H1 (cell line): ENCODE data around the gene LCA5L. TPM values are rescaled to one million over a fixed set of nuclear protein-coding genes. Genes with fewer than 3 reads are reported as not detected.
A peak's percentile ranks its signal among the peaks of the same experiment; 100 is the strongest.

Experiments
- CTCF ChIA-PET: fragments of 300-600 bp; sonication (Branson Sonifier 250); formaldehyde crosslinking; loops from one replicate; lab custom pipeline; 2021; ENCODE audit not compliant: partially characterized antibody; lab: Charles Lee
- POLR2A ChIA-PET: fragments of 300-600 bp; sonication (Branson Sonifier 250); formaldehyde crosslinking; loops from one replicate; lab custom pipeline; 2021; ENCODE audit warnings: inconsistent platforms; ENCODE audit not compliant: partially characterized antibody; lab: Charles Lee
- DNase-seq, 2 experiments: peaks; one replicate each; pipeline versions ENCODE4 v3.0.0 to v3.0.0-alpha.2; 2010 to 2022; ENCODE audit warnings: low spot score in 2 of 2, low read depth in 1 of 2, mixed read lengths in 1 of 2
- FAIRE-seq: peaks from 2 replicates; lab custom pipeline; 2011; peaks lifted over from hg19 to GRCh38; lab: Jason Lieb, UNC
- H2AFZ ChIP-seq: 2 replicates; pipeline ENCODE4 v1.8.1; 2012; ENCODE audit warnings: low read length, inconsistent platforms
- H2AK5ac ChIP-seq: 2 replicates; pipeline ENCODE4 v1.6.1; 2013; ENCODE audit warnings: low read depth, low read length
- H2BK120ac ChIP-seq: replicated peaks from 2 replicates; pipeline ENCODE3; 2013; ENCODE audit warnings: low read depth, low read length, inconsistent platforms
- H2BK12ac ChIP-seq: 2 replicates; pipeline ENCODE4 v1.6.1; 2013; ENCODE audit warnings: low read depth, low read length
- H2BK15ac ChIP-seq: 2 replicates; pipeline ENCODE4 v1.6.1; 2013; ENCODE audit warnings: low read length
- H2BK20ac ChIP-seq: 2 replicates; pipeline ENCODE4 v1.6.1; 2013; ENCODE audit warnings: low read length
- H2BK5ac ChIP-seq: 2 replicates; pipeline ENCODE4 v1.6.1; 2013; ENCODE audit warnings: low read depth, low read length
- H3K14ac ChIP-seq: 2 replicates; pipeline ENCODE4 v1.6.1; 2013; ENCODE audit warnings: inconsistent platforms; ENCODE audit not compliant: insufficient read length
- H3K18ac ChIP-seq: 2 replicates; pipeline ENCODE4 v1.6.1; 2013; ENCODE audit warnings: low read length; ENCODE audit errors: extremely low read depth
- H3K23ac ChIP-seq: 2 replicates; pipeline ENCODE4 v1.6.1; 2013; ENCODE audit warnings: inconsistent platforms; ENCODE audit not compliant: insufficient read length
- H3K23me2 ChIP-seq: 2 replicates; pipeline ENCODE4 v1.6.1; 2013; ENCODE audit warnings: low read depth, low read length
- H3K27ac ChIP-seq: 2 replicates; pipeline ENCODE4 v1.6.1; 2011; ENCODE audit warnings: low read depth, low read length, inconsistent platforms
- H3K27me3 ChIP-seq, 4 experiments: replicated peaks in 1 of 4; 1 replicate in 1 of 4; 2 replicates in 3 of 4; pipeline versions ENCODE4 v1.6.1 to v1.8.1; 2011 to 2013; ENCODE audit warnings: low read length in 3 of 4, mild to moderate bottlenecking in 3 of 4, inconsistent platforms in 2 of 4, mixed read lengths in 2 of 4, moderate library complexity in 1 of 4; ENCODE audit not compliant: control insufficient read depth in 3 of 4, insufficient read depth in 3 of 4; ENCODE audit errors: extremely low read depth in 1 of 4
- H3K36me3 ChIP-seq, 4 experiments: 2 replicates each; pipeline versions ENCODE4 v1.6.1 to v1.8.1; 2011 to 2013; ENCODE audit warnings: mild to moderate bottlenecking in 4 of 4, low read length in 3 of 4, moderate library complexity in 2 of 4, control low read depth in 1 of 4, inconsistent platforms in 1 of 4; ENCODE audit not compliant: insufficient read depth in 4 of 4, control insufficient read depth in 2 of 4
- H3K4ac ChIP-seq: replicated peaks from 2 replicates; pipeline ENCODE3; 2013; ENCODE audit warnings: low read length, low read depth, mixed read lengths, inconsistent platforms; ENCODE audit not compliant: insufficient read length
- H3K4me1 ChIP-seq, 4 experiments: replicated peaks in 1 of 4; 1 replicate in 1 of 4; 2 replicates in 3 of 4; pipeline versions ENCODE4 v1.6.1 to v1.8.1; 2011 to 2013; ENCODE audit warnings: low read length in 3 of 4, inconsistent platforms in 2 of 4, mixed read lengths in 1 of 4; ENCODE audit not compliant: insufficient read depth in 4 of 4, control insufficient read depth in 3 of 4
- H3K4me2 ChIP-seq, 2 experiments: 2 replicates each; pipeline versions ENCODE4 v1.6.1 to v1.8.1; 2011 to 2013; ENCODE audit warnings: low read depth in 2 of 2, low read length in 2 of 2, control low read depth in 1 of 2, inconsistent platforms in 1 of 2, mild to moderate bottlenecking in 1 of 2; ENCODE audit not compliant: insufficient read depth in 1 of 2
- H3K4me3 ChIP-seq, 4 experiments: fragments of 200-600, 300-600 bp in 1 of 4; sonication (generic), shearing (Covaris generic), sonication (Bioruptor Twin) in 1 of 4; 2 replicates each; pipeline versions ENCODE4 v1.5.1 to v1.8.1; 2011 to 2016; ENCODE audit warnings: low read length in 4 of 4, low read depth in 3 of 4, control low read depth in 2 of 4, inconsistent platforms in 2 of 4, mild to moderate bottlenecking in 2 of 4, mixed read lengths in 1 of 4, moderate library complexity in 1 of 4; ENCODE audit not compliant: insufficient read depth in 2 of 4; ENCODE audit errors: extremely low read depth in 1 of 4
- H3K56ac ChIP-seq: replicated peaks from 2 replicates; pipeline ENCODE3; 2013; ENCODE audit warnings: low read depth, mild to moderate bottlenecking, mixed read lengths, low read length, inconsistent platforms; ENCODE audit not compliant: insufficient read length
- H3K79me1 ChIP-seq: 2 replicates; pipeline ENCODE4 v1.6.1; 2013; ENCODE audit warnings: low read depth, low read length, control low read depth
- H3K79me2 ChIP-seq, 2 experiments: 2 replicates each; pipeline versions ENCODE4 v1.6.1 to v1.8.1; 2012 to 2013; ENCODE audit warnings: low read length in 2 of 2, mild to moderate bottlenecking in 2 of 2, inconsistent platforms in 1 of 2; ENCODE audit not compliant: insufficient read depth in 2 of 2, control insufficient read depth in 1 of 2
- H3K9ac ChIP-seq, 4 experiments: replicated peaks in 1 of 4; 1 replicate in 1 of 4; 2 replicates in 3 of 4; pipeline versions ENCODE4 v1.6.1 to v1.8.1; 2011 to 2013; ENCODE audit warnings: low read depth in 3 of 4, low read length in 3 of 4, control low read depth in 2 of 4, mild to moderate bottlenecking in 2 of 4, moderate library complexity in 2 of 4, inconsistent platforms in 1 of 4; ENCODE audit errors: extremely low read depth in 1 of 4
- H3K9me3 ChIP-seq, 2 experiments: 2 replicates each; pipeline versions ENCODE4 v1.6.1 to v1.8.1; 2012 to 2013; ENCODE audit warnings: mild to moderate bottlenecking in 2 of 2, moderate library complexity in 2 of 2, control low read depth in 1 of 2, inconsistent platforms in 1 of 2, low read depth in 1 of 2, low read length in 1 of 2, mixed read lengths in 1 of 2; ENCODE audit not compliant: insufficient read depth in 2 of 2
- H4K20me1 ChIP-seq, 2 experiments: replicated peaks in 1 of 2; 2 replicates each; pipeline versions ENCODE3 to v1.8.1; 2011 to 2013; ENCODE audit warnings: inconsistent platforms in 2 of 2, low read length in 2 of 2, mild to moderate bottlenecking in 1 of 2; ENCODE audit not compliant: insufficient read depth in 2 of 2, control insufficient read depth in 1 of 2
- H4K5ac ChIP-seq: 2 replicates; pipeline ENCODE4 v1.6.1; 2013; ENCODE audit warnings: low read length, low read depth, mixed read lengths, inconsistent platforms; ENCODE audit not compliant: insufficient read length
- H4K8ac ChIP-seq: 2 replicates; pipeline ENCODE4 v1.8.0; 2013; ENCODE audit warnings: mild to moderate bottlenecking, moderate library complexity, low read length, inconsistent platforms; ENCODE audit not compliant: insufficient read depth; ENCODE audit errors: extremely low read depth
- H4K91ac ChIP-seq: replicated peaks from 2 replicates; pipeline ENCODE3; 2013; ENCODE audit warnings: low read length, mixed read lengths, inconsistent platforms; ENCODE audit not compliant: insufficient read length
- USF2 ChIP-seq: IDR thresholded peaks from 2 replicates; pipeline ENCODE4 v1.6.1; 2011; ENCODE audit warnings: low read length, improper control_type of control experiment
- WGBS, 2 experiments: shearing (Covaris generic) in 1 of 2; methylation state at CpG; one replicate each; pipeline versions ENCODE4 v1.1.6 to v1.1.7; 2013 to 2015; ENCODE audit warnings: low lambda C conversion rate in 2 of 2, mixed read lengths in 2 of 2, inconsistent platforms in 1 of 2, low coverage in 1 of 2, missing lambda C conversion rate in 1 of 2; ENCODE audit not compliant: insufficient replicate concordance in 2 of 2, insufficient coverage in 1 of 2, insufficient read length in 1 of 2; ENCODE audit errors: extremely low coverage in 1 of 2, missing lambda C conversion rate in 1 of 2; 5-methylcytosine and 5-hydroxymethylcytosine counted together
- polyA plus RNA-seq, 7 experiments: library from polyadenylated mRNA; depleted of rRNA in 3 of 7; stranded (reverse) in 5 of 7; unstranded in 2 of 7; fragments of >200 nt in 5 of 7; fragments of 200-250 nt in 2 of 7; gene quantifications; 1 replicate in 5 of 7; 2 replicates in 1 of 7; 4 replicates in 1 of 7; pipeline versions ENCODE4 v1.2.1 to v1.2.3, GENCODE V29; 2011 to 2013; ENCODE audit warnings: missing spikeins in 2 of 7, mixed read lengths in 2 of 7
- total RNA-seq: library from RNA; stranded (reverse); fragmentation: NEBNext Ultra II Directional; extraction: Animal tissue kit (Norgen Biotek cat#: 25700); gene quantifications from 2 replicates; pipeline ENCODE4 v1.2.1, GENCODE V29; 2021

The LCA5L gene
- total and polyA plus RNA-seq, 2 of the 8 experiments (the other 6 are each of a cell fraction or from before 2014, with no cell fraction given) = 0.11 to 0.84 TPM

DNA sequence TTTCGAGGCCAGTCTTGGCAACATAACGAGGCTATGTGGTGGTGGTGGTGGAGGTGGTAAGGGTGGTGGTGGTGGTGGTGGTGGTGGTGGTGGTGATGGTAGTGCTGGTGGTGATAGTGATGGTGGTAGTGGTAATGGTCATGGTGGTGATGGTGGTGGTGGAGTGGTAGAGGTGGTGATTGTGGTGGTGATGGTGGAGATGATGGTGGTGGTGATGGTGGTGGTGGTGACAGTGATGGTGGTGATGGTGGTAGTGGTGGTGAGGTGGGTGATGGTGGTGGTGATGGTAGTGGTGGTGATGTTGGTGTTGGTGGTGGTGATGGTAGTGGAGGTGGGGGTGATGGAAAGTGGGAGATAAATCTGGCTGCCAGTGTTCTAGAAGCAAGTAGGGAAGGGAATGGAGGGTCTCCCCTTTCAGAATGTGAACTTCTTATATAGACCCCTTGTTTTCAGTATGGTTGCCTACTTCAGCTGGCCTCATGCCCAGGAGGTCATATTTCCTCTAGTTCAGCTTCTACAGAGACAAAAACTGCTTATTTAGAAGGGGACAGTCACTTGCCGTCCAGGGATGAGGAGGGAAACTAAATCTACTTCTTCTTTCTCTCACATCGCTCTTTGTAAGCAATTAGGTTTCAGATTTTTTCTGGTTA is 33.7 kb upstream of the LCA5L start:
- H4K20me1 ChIP-seq = peaks cover 2 to 3% of the 10 kb centered on the region in 2 experiments
- no peak overlapping the region for H3K23ac ChIP-seq
- no peaks in the 10 kb centered on the region for H3K4me1 ChIP-seq
- H3K27me3 ChIP-seq = no peaks in the 10 kb centered on the region
- H3K9me3 ChIP-seq = no peaks in the 10 kb centered on the region
- H2AK5ac ChIP-seq = no peak overlapping the region
- no peak overlapping the region for H3K4ac ChIP-seq
- H3K4me2 ChIP-seq = no peak overlapping the region
- H3K23me2 ChIP-seq = peaks cover 5% of the 10 kb centered on the region; the same call in 1 of the 2 replicates
- H2BK120ac ChIP-seq = no peak overlapping the region
- H3K9ac ChIP-seq = no peak overlapping the region
- no peak overlapping the region for H2BK20ac ChIP-seq
- no peak overlapping the region for H3K14ac ChIP-seq
- H3K27ac ChIP-seq = no peak overlapping the region
- no peak overlapping the region for H2BK15ac ChIP-seq
- H3K18ac ChIP-seq = no peak overlapping the region
- no peak overlapping the region for H3K4me3 ChIP-seq
- H3K79me2 ChIP-seq = no peaks in the 10 kb centered on the region
- H4K91ac ChIP-seq = no peak overlapping the region
- H3K79me1 ChIP-seq = no peaks in the 10 kb centered on the region
- 94% methylated on average over 4 of the region's 4 CpGs; no CpG with 5 or more reads in 1 of the 2 experiments for WGBS, 2 experiments
- no peaks in the 10 kb centered on the region for H3K36me3 ChIP-seq
- DNase-seq (no peak), FAIRE-seq (no peak)
- no peak overlapping the region for H4K5ac ChIP-seq
- H3K56ac ChIP-seq = peak overlapping the region; percentile 42
- no peak overlapping the region for H2AFZ ChIP-seq
- no peak overlapping the region for H2BK5ac ChIP-seq
- no peak overlapping the region for H4K8ac ChIP-seq
- H2BK12ac ChIP-seq = no peak overlapping the region
- no peak for TF ChIP-seq USF2
- POLR2A ChIA-PET = no interaction called here
- CTCF ChIA-PET = no interaction called here
